Measurements from ENCODE around the gene CYP46A1.

DNA sequence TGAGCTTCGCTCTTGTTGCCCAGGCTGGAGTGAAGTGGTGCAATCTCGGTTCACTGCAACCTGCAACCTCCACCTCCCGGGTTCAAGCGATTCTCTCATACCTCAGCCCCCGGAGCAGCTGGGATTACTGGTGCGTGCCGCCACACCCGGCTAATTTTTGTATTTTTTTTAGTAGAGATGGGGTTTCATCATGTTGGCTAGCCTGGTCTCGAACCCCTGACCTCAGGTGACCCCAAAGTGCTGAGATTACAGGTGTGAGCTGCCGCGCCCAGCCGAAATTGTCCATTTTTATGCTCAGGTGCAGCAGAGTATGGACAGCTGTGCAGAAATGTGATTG is 19.2 kb upstream of the CYP46A1 start:
- TF ChIP-seq, protein P1, sequence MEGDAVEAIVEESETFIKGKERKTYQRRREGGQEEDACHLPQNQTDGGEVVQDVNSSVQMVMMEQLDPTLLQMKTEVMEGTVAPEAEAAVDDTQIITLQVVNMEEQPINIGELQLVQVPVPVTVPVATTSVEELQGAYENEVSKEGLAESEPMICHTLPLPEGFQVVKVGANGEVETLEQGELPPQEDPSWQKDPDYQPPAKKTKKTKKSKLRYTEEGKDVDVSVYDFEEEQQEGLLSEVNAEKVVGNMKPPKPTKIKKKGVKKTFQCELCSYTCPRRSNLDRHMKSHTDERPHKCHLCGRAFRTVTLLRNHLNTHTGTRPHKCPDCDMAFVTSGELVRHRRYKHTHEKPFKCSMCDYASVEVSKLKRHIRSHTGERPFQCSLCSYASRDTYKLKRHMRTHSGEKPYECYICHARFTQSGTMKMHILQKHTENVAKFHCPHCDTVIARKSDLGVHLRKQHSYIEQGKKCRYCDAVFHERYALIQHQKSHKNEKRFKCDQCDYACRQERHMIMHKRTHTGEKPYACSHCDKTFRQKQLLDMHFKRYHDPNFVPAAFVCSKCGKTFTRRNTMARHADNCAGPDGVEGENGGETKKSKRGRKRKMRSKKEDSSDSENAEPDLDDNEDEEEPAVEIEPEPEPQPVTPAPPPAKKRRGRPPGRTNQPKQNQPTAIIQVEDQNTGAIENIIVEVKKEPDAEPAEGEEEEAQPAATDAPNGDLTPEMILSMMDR (IDR thresholded peaks at IDR 0.05; ENCODE audit: poor library complexity) = no peak
- TF ChIP-seq EZH2phosphoT487 (IDR thresholded peaks at IDR 0.05; ENCODE audit: low read depth, severe bottlenecking, unreplicated experiment) (no peak), EZH2 (IDR thresholded peaks at IDR 0.05; ENCODE audit: borderline replicate concordance) (no peak)

Measured in hepatocyte (in vitro differentiated cells).